ENCODE results near the gene SKAP1.
"Not testable (repeated sequence)": the region's sequence is repeated elsewhere in the genome, so short reads cannot be mapped to it uniquely, and the experiment has no call there.

Gene SKAP1

GRCh38 chr17:48313096-48313755 is 116.8 kb downstream of the SKAP1 start:
- DNase-seq = no peak

- no peak for DNase-seq
Measured at GRCh38 chr17:48311324-48311723, 118.7 kb downstream of the SKAP1 start.

GRCh38 chr17:48310748-48311213 is 119.2 kb downstream of the SKAP1 start:
- DNase-seq = no peak

GRCh38 chr17:48308581-48308980 is 121.4 kb downstream of the SKAP1 start:
- no peak for DNase-seq

GRCh38 chr17:48307814-48308411 is 122.1 kb downstream of the SKAP1 start:
- DNase-seq = peak; percentile 60

GRCh38 chr17:48307255-48307654 is 122.8 kb downstream of the SKAP1 start:
- DNase-seq = no peak

- no peak for DNase-seq
Measured at GRCh38 chr17:48301002-48301401, 129.0 kb downstream of the SKAP1 start.

GRCh38 chr17:48299760-48300159 is 130.3 kb downstream of the SKAP1 start:
- no peak for DNase-seq

- no peak for DNase-seq
Measured at GRCh38 chr17:48297825-48298224, 132.2 kb downstream of the SKAP1 start.

GRCh38 chr17:48296453-48296852 is 133.6 kb downstream of the SKAP1 start:
- no peak for DNase-seq

GRCh38 chr17:48295362-48296288 is 134.4 kb downstream of the SKAP1 start:
- DNase-seq = peak; percentile 41

GRCh38 chr17:48294806-48295361 is 135.1 kb downstream of the SKAP1 start:
- peak; percentile 7 for DNase-seq

GRCh38 chr17:48294020-48294805 is 135.8 kb downstream of the SKAP1 start:
- peak; percentile 8 for DNase-seq

GRCh38 chr17:48293319-48294019 is 136.5 kb downstream of the SKAP1 start:
- DNase-seq = no peak

GRCh38 chr17:48290378-48290777 is 139.6 kb downstream of the SKAP1 start:
- no peak for DNase-seq

- not testable (repeated sequence) for DNase-seq
Measured at GRCh38 chr17:48286917-48287316, 143.1 kb downstream of the SKAP1 start.

- no peak for DNase-seq
Measured at GRCh38 chr17:48285614-48286013, 144.4 kb downstream of the SKAP1 start.

- no peak for DNase-seq
Measured at GRCh38 chr17:48283907-48284306, 146.1 kb downstream of the SKAP1 start.

- DNase-seq = no peak
Measured at GRCh38 chr17:48283411-48283810, 146.6 kb downstream of the SKAP1 start.

- DNase-seq = no peak
Measured at GRCh38 chr17:48282303-48282702, 147.7 kb downstream of the SKAP1 start.

- DNase-seq = no peak
Measured at GRCh38 chr17:48278760-48279491, 151.1 kb downstream of the SKAP1 start.
